Thyroid gland (tissue), 4 donors: Measurements from ENCODE around the gene MCM5. TPM values are rescaled to one million over a fixed set of nuclear protein-coding genes. Genes with fewer than 3 reads are reported as not detected.
A peak's percentile ranks its signal among the peaks of the same experiment; 100 is the strongest.
"Not testable (repeated sequence)": the region's sequence is repeated elsewhere in the genome, so short reads cannot be mapped to it uniquely, and the experiment has no call there.

Source experiments
- DNase-seq, 2 donors: peaks; one replicate each; pipeline ENCODE4 v3.0.0-alpha.2; 2019
- H3K27ac ChIP-seq, 3 donors: fragments of 200-600 bp; sonication (generic); 1 replicate in 2 of 3; 2 replicates in 1 of 3; pipeline ENCODE4 v1.5.1; 2016 to 2019; ENCODE audit warnings: mild to moderate bottlenecking in 1 of 3, moderate library complexity in 1 of 3
- H3K27me3 ChIP-seq: fragments of 200-600 bp; sonication (generic); one replicate; pipeline ENCODE4 v1.5.1; 2019
- H3K36me3 ChIP-seq, 2 donors: fragments of 200-600 bp; sonication (generic); one replicate each; pipeline ENCODE4 v1.5.1; 2016 to 2019
- H3K4me1 ChIP-seq, 2 donors: fragments of 200-600 bp; sonication (generic); one replicate each; pipeline ENCODE4 v1.5.1; 2017 to 2019
- H3K4me3 ChIP-seq, 3 donors: fragments of 200-600 bp; sonication (generic); replicated peaks in 1 of 3; 1 replicate in 2 of 3; 2 replicates in 1 of 3; pipeline ENCODE4 v1.5.1; 2016; ENCODE audit warnings: mild to moderate bottlenecking in 1 of 3
- H3K9me3 ChIP-seq: fragments of 200-600 bp; sonication (generic); one replicate; pipeline ENCODE4 v1.5.1; 2017
- CTCF ChIP-seq, 6 experiments: fragments of 200-600 bp in 3 of 6; fragments of 450-650 bp in 3 of 6; sonication (generic) in 3 of 6; IDR thresholded peaks; one replicate each; pipeline ENCODE4 v1.5.1; 2016 to 2019; ENCODE audit warnings: antibody characterized with exemption in 6 of 6, mild to moderate bottlenecking in 2 of 6, inconsistent platforms in 1 of 6, moderate library complexity in 1 of 6
- POLR2A ChIP-seq, 2 donors: fragments of 450-650 bp; IDR thresholded peaks; one replicate each; pipeline ENCODE4 v1.6.1; 2017; ENCODE audit warnings: antibody characterized with exemption in 2 of 2, mild to moderate bottlenecking in 2 of 2, moderate library complexity in 1 of 2
- WGBS, 2 donors: methylation state at CpG; one replicate each; pipeline ENCODE4 v1.1.5; 2017; 5-methylcytosine and 5-hydroxymethylcytosine counted together
- intact Hi-C: fragments of 100-400 bp; cut with DNase I; formaldehyde crosslinking; loops from one replicate; pipeline ENCODE4 v1.15.1; 2023
- total RNA-seq, 4 donors: library from RNA; depleted of rRNA; stranded (reverse); fragments of >200 nt; gene quantifications; one replicate each; pipeline ENCODE4 v1.2.3, GENCODE V29; 2016

The MCM5 gene
- total RNA-seq, 4 donors from 2014 or later, result 16.7 to 34.7 (median 25.1) TPM

DNA sequence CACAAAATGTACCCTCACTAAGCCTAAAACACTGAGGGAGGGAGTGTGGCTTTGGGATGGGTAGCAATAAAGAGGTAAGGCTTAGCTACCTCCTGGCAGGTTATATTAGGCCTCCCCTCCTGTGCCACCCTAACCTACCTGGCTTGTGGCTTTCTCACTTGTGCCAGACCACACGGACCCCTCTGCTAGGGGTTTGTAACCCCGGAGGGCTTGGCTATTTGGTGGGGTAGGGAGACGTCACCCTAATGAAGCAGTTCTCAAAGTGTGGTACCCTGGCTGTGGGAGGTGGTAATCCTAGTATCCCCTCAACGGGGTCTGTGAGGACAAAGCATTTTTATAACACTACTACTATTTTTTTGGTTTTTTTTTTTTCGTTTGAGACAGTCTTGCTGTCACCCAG is 9.0 kb upstream of the MCM5 start:
- 91 to 97% methylated on average over 5 of the region's 5 CpGs for WGBS, 2 donors
- DNase-seq, result no peak
- Histone ChIP-seq H3K36me3 (no peaks in the 10 kb centered on the region), H3K4me1 (peaks cover 10 to 23% of the 10 kb centered on the region in 2 donors), H3K9me3 (no peaks in the 10 kb centered on the region), H3K4me3 (no peak overlapping the region), H3K27me3 (no peaks in the 10 kb centered on the region), H3K27ac (no peak overlapping the region)
- intact Hi-C loops, result no loop called here
- no peak for TF ChIP-seq POLR2A (IDR thresholded peaks at IDR 0.05)
- TF ChIP-seq CTCF (IDR thresholded peaks at IDR 0.05), result no peak

DNA sequence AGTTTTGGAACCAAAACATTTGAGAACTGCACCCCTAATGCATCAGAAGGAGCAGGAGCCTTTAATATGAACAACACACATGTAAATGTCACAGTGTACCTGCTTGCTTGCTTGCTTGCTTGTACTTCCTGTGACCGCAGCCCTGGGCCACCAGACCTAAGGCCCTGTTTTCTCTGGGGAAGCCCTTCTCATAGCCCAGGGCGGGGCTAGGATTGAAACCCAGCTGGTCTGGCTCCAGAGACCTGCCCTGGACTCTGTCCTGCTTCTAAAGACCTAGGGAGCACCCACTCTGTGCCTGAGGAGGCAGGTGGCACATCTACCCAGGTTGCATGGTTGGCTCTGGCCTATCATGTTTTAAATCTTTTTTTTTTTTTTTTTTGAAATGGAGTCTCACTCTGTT is 7.6 kb upstream of the MCM5 start:
- no peak overlapping the region for H3K27ac ChIP-seq

GRCh38 chr22:35393116-35394010 is 6.6 kb upstream of the MCM5 start:
- peaks cover 10 to 30% of the 10 kb centered on the region in 2 donors for H3K4me1 ChIP-seq
- no peak for TF ChIP-seq POLR2A (IDR thresholded peaks at IDR 0.05)
- TF ChIP-seq CTCF (IDR thresholded peaks at IDR 0.05), result no peak
- H3K9me3 ChIP-seq, result no peaks in the 10 kb centered on the region
- H3K4me3 ChIP-seq, result no peak overlapping the region
- WGBS, 2 donors, result 69 to 71% methylated on average over 16 of the region's 16 CpGs
- no peaks in the 10 kb centered on the region for H3K36me3 ChIP-seq
- peak in 1 of 2 donors; percentile 23 for DNase-seq
- H3K27ac ChIP-seq, result peak overlapping the region; percentile 56 to 76 (median 69)
- intact Hi-C loops, result no loop called here
- no peaks in the 10 kb centered on the region for H3K27me3 ChIP-seq

More for the DNA sequence above, 7.6 kb upstream of the MCM5 start:
- intact Hi-C loops, result no loop called here
- H3K36me3 ChIP-seq, result no peaks in the 10 kb centered on the region
- H3K27me3 ChIP-seq, result no peaks in the 10 kb centered on the region
- peaks cover 10 to 26% of the 10 kb centered on the region in 2 donors for H3K4me1 ChIP-seq
- no peak for DNase-seq
- TF ChIP-seq POLR2A (IDR thresholded peaks at IDR 0.05) (no peak), CTCF (IDR thresholded peaks at IDR 0.05) (no peak)
- WGBS, 2 donors, result 94 to 100% methylated on average over 1 to 2 of the region's 2 CpGs
- H3K9me3 ChIP-seq, result no peaks in the 10 kb centered on the region
- no peak overlapping the region for H3K4me3 ChIP-seq

DNA sequence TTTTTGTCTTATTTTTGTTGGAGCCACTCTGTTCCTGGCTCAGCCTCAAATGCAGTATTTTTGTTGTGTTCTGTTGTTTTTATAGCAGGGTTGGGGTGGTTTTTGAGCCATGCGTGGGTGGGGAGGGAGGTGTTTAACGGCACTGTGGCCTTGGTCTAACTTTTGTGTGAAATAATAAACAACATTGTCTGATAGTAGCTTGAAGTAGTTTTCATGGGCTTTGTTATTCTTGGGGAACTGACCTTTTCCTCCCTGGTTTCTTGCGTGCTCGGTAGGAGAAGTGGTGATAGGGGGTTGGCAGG is 6.0 kb upstream of the MCM5 start:
- intact Hi-C loops, result no loop called here
- Histone ChIP-seq H3K27ac (peak overlapping the region; percentile 56 to 76 (median 69)), H3K4me3 (no peak overlapping the region), H3K4me1 (peaks cover 10 to 30% of the 10 kb centered on the region in 2 donors), H3K27me3 (no peaks in the 10 kb centered on the region), H3K36me3 (no peaks in the 10 kb centered on the region), H3K9me3 (no peaks in the 10 kb centered on the region)
- TF ChIP-seq POLR2A (IDR thresholded peaks at IDR 0.05) (no peak), CTCF (IDR thresholded peaks at IDR 0.05) (no peak)
- DNase-seq, result peak; percentile 77 to 84
- 16 to 21% methylated on average over 4 of the region's 4 CpGs for WGBS, 2 donors

- DNase-seq, result no peak
- H3K27ac ChIP-seq, result peak overlapping the region; percentile 56 to 76 (median 69)
- H3K9me3 ChIP-seq, result no peaks in the 10 kb centered on the region
- H3K36me3 ChIP-seq, result no peaks in the 10 kb centered on the region
- H3K27me3 ChIP-seq, result no peaks in the 10 kb centered on the region
- TF ChIP-seq CTCF (IDR thresholded peaks at IDR 0.05), result no peak
- no peak for TF ChIP-seq POLR2A (IDR thresholded peaks at IDR 0.05)
- intact Hi-C loops, result no loop called here
- 85 to 94% methylated on average over 5 of the region's 5 CpGs for WGBS, 2 donors
- H3K4me1 ChIP-seq, result peaks cover 10 to 34% of the 10 kb centered on the region in 2 donors
- H3K4me3 ChIP-seq, result no peak overlapping the region
Observed at GRCh38 chr22:35394810-35395563, 5.0 kb upstream of the MCM5 start.

DNA sequence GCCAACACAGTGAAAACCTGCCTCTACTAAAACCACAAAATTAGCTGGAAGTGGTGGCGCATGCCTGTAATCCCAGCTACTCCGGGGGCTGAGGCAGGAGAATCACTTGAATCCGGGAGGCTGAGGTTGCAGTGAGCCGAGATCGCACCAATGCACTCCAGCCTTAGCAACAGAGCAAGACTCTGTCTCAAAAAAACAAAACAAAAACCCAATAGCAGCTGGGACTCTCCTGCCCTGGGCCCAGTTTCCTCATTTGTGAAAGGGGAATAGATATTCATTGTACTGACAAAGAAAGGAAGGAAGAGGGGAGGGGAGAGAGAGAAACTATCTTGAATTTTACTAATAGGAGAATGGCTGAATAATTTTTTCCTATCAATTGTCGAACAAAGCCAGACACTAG is 3.3 kb upstream of the MCM5 start:
- H3K4me3 ChIP-seq, H3K27ac ChIP-seq, H3K9me3 ChIP-seq, DNase-seq, H3K36me3 ChIP-seq, H3K27me3 ChIP-seq, intact Hi-C loops: not testable (repeated sequence)
- WGBS, 2 donors, result 69 to 73% methylated on average over 6 of the region's 6 CpGs
- H3K4me1 ChIP-seq, result peaks cover 20 to 42% of the 10 kb centered on the region in 2 donors
